Measurements from ENCODE around the gene JAZF1. TPM values are rescaled to one million over a fixed set of nuclear protein-coding genes. Genes with fewer than 3 reads are reported as not detected.

JAZF1 gene
- total RNA-seq, 1 experiment from 2014 or later, result 3.4 TPM

DNA sequence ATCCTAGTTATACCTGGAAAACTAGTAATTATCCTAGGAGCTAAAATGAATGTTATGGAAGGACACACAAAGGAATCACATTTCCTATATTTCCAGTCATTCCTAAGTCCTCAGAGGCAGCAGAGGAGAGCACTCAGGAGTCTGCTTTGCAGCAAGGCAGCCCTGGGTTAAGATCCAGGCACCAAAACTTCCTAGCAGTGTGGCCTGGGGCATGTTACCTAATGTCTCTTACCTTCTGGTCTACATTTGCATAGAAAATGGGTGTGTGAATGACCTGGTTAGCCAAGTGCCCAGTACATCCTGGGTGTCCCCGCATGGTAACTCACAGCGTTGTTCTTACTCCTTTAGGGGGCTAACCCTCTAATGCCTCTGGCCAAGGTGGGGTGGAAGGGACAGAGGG lies 304.8 kb downstream of the JAZF1 start (continued):
- no peak for TF ChIP-seq YY1 (IDR thresholded peaks at IDR 0.05; ENCODE audit: extremely low read depth, insufficient replicate concordance, low read depth, low read length)
- TF ChIP-seq EGR1 (IDR thresholded peaks at IDR 0.05; ENCODE audit: low read depth), result no peak
- TF ChIP-seq POLR2A (IDR thresholded peaks at IDR 0.05; ENCODE audit: borderline replicate concordance, extremely low read depth, insufficient read depth, insufficient read length), result no peak
- no peak for TF ChIP-seq SIN3A (IDR thresholded peaks at IDR 0.05; ENCODE audit: low read depth)
- no peak for TF ChIP-seq ZBTB33 (IDR thresholded peaks at IDR 0.05; ENCODE audit: extremely low read depth, insufficient replicate concordance, low read length)
- TF ChIP-seq ZFX (IDR thresholded peaks at IDR 0.05), result no peak

- RAD21 ChIA-PET (ENCODE audit: low non-redundant PET in 1 of 2, low total read pairs in 2 of 2, uncharacterized antibody in 2 of 2, unreplicated experiment in 2 of 2), result no interaction called here
- BruUV-seq (replicated peaks), result no TSS peak
- peaks cover 6 to 8% of the 10 kb centered on the region in 2 experiments; a peak in 2 of 4 replicates for H3K4me1 ChIP-seq (ENCODE audit: control insufficient read depth in 1 of 2, insufficient read depth in 2 of 2, low read length in 2 of 2)
- DNase-seq (ENCODE audit: low read depth, low spot score), result no peak
- no peaks in the 10 kb centered on the region for H3K79me2 ChIP-seq (ENCODE audit: insufficient read depth, low read length)
- H3K9me3 ChIP-seq (ENCODE audit: control insufficient read depth in 1 of 2, insufficient read depth in 1 of 2, low read depth in 1 of 2, low read length in 2 of 2), result no peaks in the 10 kb centered on the region
- no peaks in the 10 kb centered on the region for H3K36me3 ChIP-seq (ENCODE audit: control insufficient read depth in 1 of 2, insufficient read depth in 2 of 2, low read length in 2 of 2)
- intact Hi-C loops (cut with micrococcal nuclease), result no loop called here
- H3K4me3 ChIP-seq (replicated peaks in 1 of 2; ENCODE audit: low read depth in 1 of 2, low read length in 2 of 2), result no peak overlapping the region
- H3K27ac ChIP-seq (ENCODE audit: low read depth, low read length), result no peak overlapping the region
- no peaks in the 10 kb centered on the region for H4K20me1 ChIP-seq (ENCODE audit: insufficient read depth)
- H3K4me2 ChIP-seq (ENCODE audit: low read length), result no peak overlapping the region
- H3K9ac ChIP-seq (ENCODE audit: low read length), result no peak overlapping the region
- H3K9me2 ChIP-seq (ENCODE audit: insufficient read depth), result no peaks in the 10 kb centered on the region
- POLR2A ChIA-PET, result no interaction called here
- H2AFZ ChIP-seq (ENCODE audit: low read depth, low read length, poor library complexity, severe bottlenecking), result no peak overlapping the region
- TF ChIP-seq YY1 (IDR thresholded peaks at IDR 0.05; ENCODE audit: extremely low read depth, insufficient replicate concordance, low read depth, low read length) (no peak), ZNF274 (IDR thresholded peaks at IDR 0.05; ENCODE audit: low read depth, low read length) (no peak), TCF7L2 (IDR thresholded peaks at IDR 0.05; ENCODE audit: borderline replicate concordance, extremely low read depth, insufficient read depth, insufficient read length) (no peak)
- CTCF ChIA-PET, result no interaction called here
- H3K27me3 ChIP-seq (ENCODE audit: insufficient read depth, low read length), result no peaks in the 10 kb centered on the region
- ATAC-seq, result no peak
Measured at GRCh38 chr7:27875061-27875460, 305.5 kb downstream of the JAZF1 start.
